H1 (cell line): ENCODE data around the gene HSD17B4. TPM values are rescaled to one million over a fixed set of nuclear protein-coding genes. Genes with fewer than 3 reads are reported as not detected.
"Not testable (repeated sequence)": the region's sequence is repeated elsewhere in the genome, so short reads cannot be mapped to it uniquely, and the experiment has no call there.

Source experiments
- CTCF ChIA-PET: fragments of 300-600 bp; sonication (Branson Sonifier 250); formaldehyde crosslinking; loops from one replicate; lab custom pipeline; 2021; ENCODE audit not compliant: partially characterized antibody; lab: Charles Lee
- POLR2A ChIA-PET: fragments of 300-600 bp; sonication (Branson Sonifier 250); formaldehyde crosslinking; loops from one replicate; lab custom pipeline; 2021; ENCODE audit warnings: inconsistent platforms; ENCODE audit not compliant: partially characterized antibody; lab: Charles Lee
- DNase-seq, 2 experiments: peaks; one replicate each; pipeline versions ENCODE4 v3.0.0 to v3.0.0-alpha.2; 2010 to 2022; ENCODE audit warnings: low spot score in 2 of 2, low read depth in 1 of 2, mixed read lengths in 1 of 2
- FAIRE-seq: peaks from 2 replicates; lab custom pipeline; 2011; peaks lifted over from hg19 to GRCh38; lab: Jason Lieb, UNC
- H2AFZ ChIP-seq: 2 replicates; pipeline ENCODE4 v1.8.1; 2012; ENCODE audit warnings: low read length, inconsistent platforms
- H2AK5ac ChIP-seq: 2 replicates; pipeline ENCODE4 v1.6.1; 2013; ENCODE audit warnings: low read depth, low read length
- H2BK120ac ChIP-seq: replicated peaks from 2 replicates; pipeline ENCODE3; 2013; ENCODE audit warnings: low read depth, low read length, inconsistent platforms
- H2BK12ac ChIP-seq: 2 replicates; pipeline ENCODE4 v1.6.1; 2013; ENCODE audit warnings: low read depth, low read length
- H2BK15ac ChIP-seq: 2 replicates; pipeline ENCODE4 v1.6.1; 2013; ENCODE audit warnings: low read length
- H2BK20ac ChIP-seq: 2 replicates; pipeline ENCODE4 v1.6.1; 2013; ENCODE audit warnings: low read length
- H2BK5ac ChIP-seq: 2 replicates; pipeline ENCODE4 v1.6.1; 2013; ENCODE audit warnings: low read depth, low read length
- H3K14ac ChIP-seq: 2 replicates; pipeline ENCODE4 v1.6.1; 2013; ENCODE audit warnings: inconsistent platforms; ENCODE audit not compliant: insufficient read length
- H3K18ac ChIP-seq: 2 replicates; pipeline ENCODE4 v1.6.1; 2013; ENCODE audit warnings: low read length; ENCODE audit errors: extremely low read depth
- H3K23ac ChIP-seq: 2 replicates; pipeline ENCODE4 v1.6.1; 2013; ENCODE audit warnings: inconsistent platforms; ENCODE audit not compliant: insufficient read length
- H3K23me2 ChIP-seq: 2 replicates; pipeline ENCODE4 v1.6.1; 2013; ENCODE audit warnings: low read depth, low read length
- H3K27ac ChIP-seq: 2 replicates; pipeline ENCODE4 v1.6.1; 2011; ENCODE audit warnings: low read depth, low read length, inconsistent platforms
- H3K27me3 ChIP-seq, 4 experiments: replicated peaks in 1 of 4; 1 replicate in 1 of 4; 2 replicates in 3 of 4; pipeline versions ENCODE4 v1.6.1 to v1.8.1; 2011 to 2013; ENCODE audit warnings: low read length in 3 of 4, mild to moderate bottlenecking in 3 of 4, inconsistent platforms in 2 of 4, mixed read lengths in 2 of 4, moderate library complexity in 1 of 4; ENCODE audit not compliant: control insufficient read depth in 3 of 4, insufficient read depth in 3 of 4; ENCODE audit errors: extremely low read depth in 1 of 4
- H3K36me3 ChIP-seq, 4 experiments: 2 replicates each; pipeline versions ENCODE4 v1.6.1 to v1.8.1; 2011 to 2013; ENCODE audit warnings: mild to moderate bottlenecking in 4 of 4, low read length in 3 of 4, moderate library complexity in 2 of 4, control low read depth in 1 of 4, inconsistent platforms in 1 of 4; ENCODE audit not compliant: insufficient read depth in 4 of 4, control insufficient read depth in 2 of 4
- H3K4ac ChIP-seq: replicated peaks from 2 replicates; pipeline ENCODE3; 2013; ENCODE audit warnings: low read length, low read depth, mixed read lengths, inconsistent platforms; ENCODE audit not compliant: insufficient read length
- H3K4me1 ChIP-seq, 4 experiments: replicated peaks in 1 of 4; 1 replicate in 1 of 4; 2 replicates in 3 of 4; pipeline versions ENCODE4 v1.6.1 to v1.8.1; 2011 to 2013; ENCODE audit warnings: low read length in 3 of 4, inconsistent platforms in 2 of 4, mixed read lengths in 1 of 4; ENCODE audit not compliant: insufficient read depth in 4 of 4, control insufficient read depth in 3 of 4
- H3K4me2 ChIP-seq, 2 experiments: 2 replicates each; pipeline versions ENCODE4 v1.6.1 to v1.8.1; 2011 to 2013; ENCODE audit warnings: low read depth in 2 of 2, low read length in 2 of 2, control low read depth in 1 of 2, inconsistent platforms in 1 of 2, mild to moderate bottlenecking in 1 of 2; ENCODE audit not compliant: insufficient read depth in 1 of 2
- H3K4me3 ChIP-seq, 4 experiments: fragments of 200-600, 300-600 bp in 1 of 4; sonication (generic), shearing (Covaris generic), sonication (Bioruptor Twin) in 1 of 4; 2 replicates each; pipeline versions ENCODE4 v1.5.1 to v1.8.1; 2011 to 2016; ENCODE audit warnings: low read length in 4 of 4, low read depth in 3 of 4, control low read depth in 2 of 4, inconsistent platforms in 2 of 4, mild to moderate bottlenecking in 2 of 4, mixed read lengths in 1 of 4, moderate library complexity in 1 of 4; ENCODE audit not compliant: insufficient read depth in 2 of 4; ENCODE audit errors: extremely low read depth in 1 of 4
- H3K56ac ChIP-seq: replicated peaks from 2 replicates; pipeline ENCODE3; 2013; ENCODE audit warnings: low read depth, mild to moderate bottlenecking, mixed read lengths, low read length, inconsistent platforms; ENCODE audit not compliant: insufficient read length
- H3K79me1 ChIP-seq: 2 replicates; pipeline ENCODE4 v1.6.1; 2013; ENCODE audit warnings: low read depth, low read length, control low read depth
- H3K79me2 ChIP-seq, 2 experiments: 2 replicates each; pipeline versions ENCODE4 v1.6.1 to v1.8.1; 2012 to 2013; ENCODE audit warnings: low read length in 2 of 2, mild to moderate bottlenecking in 2 of 2, inconsistent platforms in 1 of 2; ENCODE audit not compliant: insufficient read depth in 2 of 2, control insufficient read depth in 1 of 2
- H3K9ac ChIP-seq, 4 experiments: replicated peaks in 1 of 4; 1 replicate in 1 of 4; 2 replicates in 3 of 4; pipeline versions ENCODE4 v1.6.1 to v1.8.1; 2011 to 2013; ENCODE audit warnings: low read depth in 3 of 4, low read length in 3 of 4, control low read depth in 2 of 4, mild to moderate bottlenecking in 2 of 4, moderate library complexity in 2 of 4, inconsistent platforms in 1 of 4; ENCODE audit errors: extremely low read depth in 1 of 4
- H3K9me3 ChIP-seq, 2 experiments: 2 replicates each; pipeline versions ENCODE4 v1.6.1 to v1.8.1; 2012 to 2013; ENCODE audit warnings: mild to moderate bottlenecking in 2 of 2, moderate library complexity in 2 of 2, control low read depth in 1 of 2, inconsistent platforms in 1 of 2, low read depth in 1 of 2, low read length in 1 of 2, mixed read lengths in 1 of 2; ENCODE audit not compliant: insufficient read depth in 2 of 2
- H4K20me1 ChIP-seq, 2 experiments: replicated peaks in 1 of 2; 2 replicates each; pipeline versions ENCODE3 to v1.8.1; 2011 to 2013; ENCODE audit warnings: inconsistent platforms in 2 of 2, low read length in 2 of 2, mild to moderate bottlenecking in 1 of 2; ENCODE audit not compliant: insufficient read depth in 2 of 2, control insufficient read depth in 1 of 2
- H4K5ac ChIP-seq: 2 replicates; pipeline ENCODE4 v1.6.1; 2013; ENCODE audit warnings: low read length, low read depth, mixed read lengths, inconsistent platforms; ENCODE audit not compliant: insufficient read length
- H4K8ac ChIP-seq: 2 replicates; pipeline ENCODE4 v1.8.0; 2013; ENCODE audit warnings: mild to moderate bottlenecking, moderate library complexity, low read length, inconsistent platforms; ENCODE audit not compliant: insufficient read depth; ENCODE audit errors: extremely low read depth
- H4K91ac ChIP-seq: replicated peaks from 2 replicates; pipeline ENCODE3; 2013; ENCODE audit warnings: low read length, mixed read lengths, inconsistent platforms; ENCODE audit not compliant: insufficient read length
- WGBS, 2 experiments: shearing (Covaris generic) in 1 of 2; methylation state at CpG; one replicate each; pipeline versions ENCODE4 v1.1.6 to v1.1.7; 2013 to 2015; ENCODE audit warnings: low lambda C conversion rate in 2 of 2, mixed read lengths in 2 of 2, inconsistent platforms in 1 of 2, low coverage in 1 of 2, missing lambda C conversion rate in 1 of 2; ENCODE audit not compliant: insufficient replicate concordance in 2 of 2, insufficient coverage in 1 of 2, insufficient read length in 1 of 2; ENCODE audit errors: extremely low coverage in 1 of 2, missing lambda C conversion rate in 1 of 2; 5-methylcytosine and 5-hydroxymethylcytosine counted together
- polyA plus RNA-seq, 7 experiments: library from polyadenylated mRNA; depleted of rRNA in 3 of 7; stranded (reverse) in 5 of 7; unstranded in 2 of 7; fragments of >200 nt in 5 of 7; fragments of 200-250 nt in 2 of 7; gene quantifications; 1 replicate in 5 of 7; 2 replicates in 1 of 7; 4 replicates in 1 of 7; pipeline versions ENCODE4 v1.2.1 to v1.2.3, GENCODE V29; 2011 to 2013; ENCODE audit warnings: missing spikeins in 2 of 7, mixed read lengths in 2 of 7
- total RNA-seq: library from RNA; stranded (reverse); fragmentation: NEBNext Ultra II Directional; extraction: Animal tissue kit (Norgen Biotek cat#: 25700); gene quantifications from 2 replicates; pipeline ENCODE4 v1.2.1, GENCODE V29; 2021

The HSD17B4 gene
- total and polyA plus RNA-seq, 2 of the 8 experiments (the other 6 are each of a cell fraction or from before 2014, with no cell fraction given): 305 to 369 TPM

DNA sequence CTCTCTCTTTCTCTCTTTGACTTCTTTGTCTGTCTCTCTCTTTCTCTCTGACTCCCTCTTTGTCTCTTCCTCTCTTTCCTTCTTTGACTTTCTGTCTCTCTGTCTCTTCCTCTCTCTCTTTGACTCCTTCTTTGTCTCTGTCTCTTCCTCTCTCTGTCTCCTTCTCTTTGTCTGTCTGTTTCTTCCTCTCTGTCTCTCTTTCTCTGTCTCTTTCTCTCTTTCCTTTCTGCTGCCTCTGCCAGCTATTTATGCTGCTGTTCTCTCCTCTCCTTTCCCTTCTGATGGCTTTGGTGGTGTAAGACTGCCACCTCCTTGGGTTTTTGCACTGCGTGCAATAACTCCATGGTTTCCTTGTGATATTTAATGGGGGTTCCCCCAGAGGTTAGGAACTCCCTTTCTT lies 24.1 kb upstream of the HSD17B4 start:
- H3K18ac ChIP-seq, DNase-seq, H2BK120ac ChIP-seq, H3K27me3 ChIP-seq, H3K27ac ChIP-seq, POLR2A ChIA-PET, H3K79me1 ChIP-seq, H3K9me3 ChIP-seq, H3K36me3 ChIP-seq, H4K20me1 ChIP-seq, H3K4me2 ChIP-seq, H2BK20ac ChIP-seq, H3K9ac ChIP-seq, H3K79me2 ChIP-seq, H4K5ac ChIP-seq, H3K56ac ChIP-seq, H3K4me3 ChIP-seq, H2BK12ac ChIP-seq, CTCF ChIA-PET, H4K8ac ChIP-seq, H2BK5ac ChIP-seq, H3K23ac ChIP-seq, H2AK5ac ChIP-seq, H2AFZ ChIP-seq, H2BK15ac ChIP-seq, H3K4me1 ChIP-seq, H3K14ac ChIP-seq, H4K91ac ChIP-seq, H3K4ac ChIP-seq, H3K23me2 ChIP-seq, FAIRE-seq: not testable (repeated sequence)
- whole genome bisulfite sequencing, 2 experiments: 100% methylated on average over 1 of the region's 1 CpG; no CpG with 5 or more reads in 1 of the 2 experiments

DNA sequence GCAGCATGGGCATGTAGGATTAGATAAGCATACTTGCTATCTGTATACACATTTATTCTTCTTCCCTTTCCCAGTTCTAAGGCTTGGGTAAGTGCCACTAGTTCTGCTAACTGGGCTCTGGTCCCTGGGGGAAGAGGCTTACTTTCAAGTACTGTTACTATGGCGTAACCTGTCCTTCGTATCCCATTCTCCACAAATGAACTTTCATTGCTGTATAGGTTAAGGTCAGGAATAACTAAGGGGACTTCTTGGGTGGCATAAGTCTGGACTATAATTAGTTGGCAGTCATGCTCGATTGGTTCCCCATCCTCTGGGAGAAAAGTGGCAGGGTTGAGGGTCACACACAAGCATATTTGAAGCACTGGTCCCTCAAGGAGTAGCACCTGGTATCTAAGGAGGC lies 23.7 kb upstream of the HSD17B4 start:
- POLR2A ChIA-PET, H3K4me2 ChIP-seq, H3K36me3 ChIP-seq, H3K79me1 ChIP-seq, H3K14ac ChIP-seq, H3K56ac ChIP-seq, FAIRE-seq, H3K9me3 ChIP-seq, H3K4ac ChIP-seq, H3K79me2 ChIP-seq, H2BK12ac ChIP-seq, H3K23ac ChIP-seq, CTCF ChIA-PET, H2BK15ac ChIP-seq, H3K23me2 ChIP-seq, H3K18ac ChIP-seq, H3K4me1 ChIP-seq, H2AFZ ChIP-seq, H4K20me1 ChIP-seq, H4K91ac ChIP-seq, DNase-seq, H3K4me3 ChIP-seq, H2AK5ac ChIP-seq, H3K27ac ChIP-seq, H3K9ac ChIP-seq, H2BK5ac ChIP-seq, H2BK20ac ChIP-seq, H4K8ac ChIP-seq, H2BK120ac ChIP-seq, H3K27me3 ChIP-seq, H4K5ac ChIP-seq: not testable (repeated sequence)
- WGBS, 2 experiments: 67% methylated on average over 3 of the region's 3 CpGs; no CpG with 5 or more reads in 1 of the 2 experiments
